Measurements from ENCODE around the gene ANKS3.

ANKS3 gene

GRCh38 chr16:4683255-4684057 is 50.6 kb downstream of the ANKS3 start:
- no peak for DNase-seq

DNA sequence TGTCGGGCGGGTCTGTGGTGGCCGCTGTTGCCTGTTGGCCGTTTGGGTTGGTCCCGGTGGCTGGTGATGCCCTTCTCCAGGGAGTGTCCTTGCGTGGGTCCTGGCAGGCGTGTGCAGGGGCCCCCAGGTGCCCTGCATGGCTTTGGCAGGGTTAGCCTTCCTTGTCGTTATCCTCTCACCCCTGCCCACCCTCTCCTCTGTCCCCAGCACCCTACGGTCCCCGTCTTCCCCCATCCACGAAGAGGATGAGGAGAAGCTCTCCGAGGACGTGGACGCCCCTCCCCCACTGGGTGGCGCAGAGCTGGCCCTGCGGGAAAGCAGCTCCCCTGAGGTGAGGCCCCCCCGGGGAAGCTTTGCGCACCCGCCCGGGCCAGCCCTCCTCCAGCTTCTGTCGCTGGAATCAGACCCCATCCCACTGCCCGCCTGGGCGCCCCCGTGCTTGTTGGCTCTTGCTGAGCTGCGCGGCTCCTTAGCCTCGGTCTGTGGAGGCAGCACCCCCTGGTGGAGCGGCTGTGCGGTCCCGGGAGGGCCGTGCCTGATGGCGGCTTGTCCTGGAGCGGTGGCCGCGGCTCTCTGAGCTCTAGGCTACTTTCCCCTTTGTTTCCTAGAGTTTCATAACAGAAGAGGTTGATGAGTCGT is 51.3 kb downstream of the ANKS3 start:
- DNase-seq: no peak

GRCh38 chr16:4682084-4682591 is 51.9 kb downstream of the ANKS3 start:
- DNase-seq: no peak

GRCh38 chr16:4681471-4682083 is 52.5 kb downstream of the ANKS3 start:
- no peak for DNase-seq

- DNase-seq: no peak
These were observed 53.2 kb downstream of the ANKS3 start for GRCh38 chr16:4680673-4681470.

GRCh38 chr16:4679850-4680636 is 54.0 kb downstream of the ANKS3 start:
- no peak for DNase-seq

- DNase-seq: no peak
These were observed 54.8 kb downstream of the ANKS3 start for GRCh38 chr16:4679156-4679849.

DNA sequence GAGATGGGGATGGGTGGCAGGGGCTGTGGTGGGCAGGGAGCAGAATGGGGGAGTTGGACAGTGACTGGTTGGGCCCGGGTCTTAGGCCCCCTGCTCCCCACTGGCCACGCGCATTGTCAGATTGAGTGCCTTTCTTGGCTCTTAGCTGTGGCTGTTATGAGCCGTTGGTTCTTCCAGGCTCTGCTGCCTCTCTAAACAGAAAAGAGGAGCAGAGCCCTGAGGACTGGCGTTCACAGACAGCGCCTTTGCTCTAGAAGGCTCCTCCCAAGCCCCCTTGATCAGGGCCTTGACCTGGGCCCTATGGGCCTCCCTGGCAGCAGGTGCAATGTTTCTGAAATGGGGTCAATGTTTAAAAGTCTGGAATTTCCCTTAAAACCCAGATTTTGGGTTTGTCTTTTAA is 55.5 kb downstream of the ANKS3 start:
- DNase-seq: no peak

DNA sequence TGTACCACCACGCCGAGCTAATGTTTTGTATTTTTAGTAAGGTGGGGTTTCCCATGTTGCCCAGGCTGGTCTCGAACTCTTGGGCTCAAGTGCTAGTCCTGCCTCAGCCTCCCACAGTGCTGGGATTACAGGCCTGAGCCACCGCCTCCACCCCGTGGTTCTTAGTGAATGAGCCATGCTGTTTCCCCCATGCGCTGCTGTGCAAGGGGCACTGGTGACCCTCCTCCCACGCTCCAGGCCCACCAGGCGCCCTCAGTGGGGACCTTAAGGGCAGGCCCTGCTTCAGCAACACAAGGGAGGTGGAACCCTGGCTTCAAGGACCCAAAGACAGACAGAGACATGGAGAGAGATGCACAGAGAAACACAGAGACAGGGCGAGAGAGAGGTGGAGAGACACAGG is 56.1 kb downstream of the ANKS3 start:
- DNase-seq: no peak

- no peak for DNase-seq
These were observed 56.7 kb downstream of the ANKS3 start for GRCh38 chr16:4677390-4677789.

DNA sequence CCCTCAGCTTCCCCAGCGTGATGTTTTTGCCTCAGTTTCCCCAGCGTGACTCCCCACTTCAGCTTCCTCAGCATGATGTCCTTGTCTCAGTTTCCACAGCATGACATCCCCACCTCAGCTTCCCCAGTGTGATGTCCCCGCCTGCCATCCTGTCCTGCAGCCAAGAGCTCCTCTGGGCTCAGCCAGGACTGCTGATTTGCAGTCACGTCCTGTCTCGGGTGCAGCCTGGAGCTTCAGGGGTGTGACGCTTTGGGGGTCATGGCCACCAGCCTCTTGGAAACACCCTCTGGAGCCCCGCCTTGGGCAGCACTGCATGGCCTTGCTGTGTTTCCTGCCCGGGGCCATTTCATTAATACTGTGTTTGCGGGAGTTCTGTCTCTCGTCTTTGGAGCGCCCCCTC is 57.2 kb downstream of the ANKS3 start:
- DNase-seq: no peak

- peak in 1 of 4 experiments; percentile 24 for DNase-seq
These were observed 57.9 kb downstream of the ANKS3 start for GRCh38 chr16:4675864-4676786.

GRCh38 chr16:4674926-4675530 is 59.0 kb downstream of the ANKS3 start:
- DNase-seq: no peak

- DNase-seq: no peak
These were observed 60.6 kb downstream of the ANKS3 start for GRCh38 chr16:4673387-4674046.

GRCh38 chr16:4668313-4668960 is 65.6 kb downstream of the ANKS3 start:
- DNase-seq: no peak

DNA sequence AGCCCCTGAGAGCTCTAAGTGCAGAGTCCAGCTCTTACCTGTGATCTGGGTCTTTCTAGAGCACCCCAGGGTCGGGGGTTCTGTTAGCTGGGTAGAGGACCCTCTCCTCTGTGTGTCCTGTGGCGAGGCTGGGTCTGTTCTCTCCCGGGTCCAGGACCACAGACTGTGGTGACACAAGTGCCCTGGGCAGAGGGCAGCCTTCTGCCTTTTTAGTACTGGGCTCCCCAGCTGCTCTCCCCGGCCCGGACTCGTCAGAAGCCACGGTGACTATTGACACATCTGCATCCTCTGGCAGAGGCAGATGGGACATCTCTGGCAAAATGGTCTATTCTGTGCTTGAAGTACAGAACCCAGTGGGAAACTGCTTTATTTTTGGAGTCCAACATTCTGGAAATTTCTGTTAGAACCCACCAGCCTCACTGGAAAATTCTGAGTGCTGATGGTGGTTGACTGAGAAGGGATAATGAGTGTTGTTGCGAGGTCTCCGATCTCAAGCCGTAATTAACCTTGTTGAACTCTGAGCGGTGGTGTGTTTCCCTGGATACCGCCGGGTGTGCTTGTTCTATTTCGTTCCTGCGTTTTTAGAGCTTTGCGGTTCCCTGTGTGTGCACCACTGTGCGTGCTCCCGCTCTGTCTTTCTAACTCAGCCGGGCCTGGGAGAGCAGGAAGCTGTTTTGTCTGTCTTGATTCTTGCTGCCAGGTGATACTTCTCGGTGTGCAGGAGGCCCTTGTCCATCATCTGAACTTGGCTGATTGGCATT is 66.7 kb downstream of the ANKS3 start:
- no peak for DNase-seq

DNA sequence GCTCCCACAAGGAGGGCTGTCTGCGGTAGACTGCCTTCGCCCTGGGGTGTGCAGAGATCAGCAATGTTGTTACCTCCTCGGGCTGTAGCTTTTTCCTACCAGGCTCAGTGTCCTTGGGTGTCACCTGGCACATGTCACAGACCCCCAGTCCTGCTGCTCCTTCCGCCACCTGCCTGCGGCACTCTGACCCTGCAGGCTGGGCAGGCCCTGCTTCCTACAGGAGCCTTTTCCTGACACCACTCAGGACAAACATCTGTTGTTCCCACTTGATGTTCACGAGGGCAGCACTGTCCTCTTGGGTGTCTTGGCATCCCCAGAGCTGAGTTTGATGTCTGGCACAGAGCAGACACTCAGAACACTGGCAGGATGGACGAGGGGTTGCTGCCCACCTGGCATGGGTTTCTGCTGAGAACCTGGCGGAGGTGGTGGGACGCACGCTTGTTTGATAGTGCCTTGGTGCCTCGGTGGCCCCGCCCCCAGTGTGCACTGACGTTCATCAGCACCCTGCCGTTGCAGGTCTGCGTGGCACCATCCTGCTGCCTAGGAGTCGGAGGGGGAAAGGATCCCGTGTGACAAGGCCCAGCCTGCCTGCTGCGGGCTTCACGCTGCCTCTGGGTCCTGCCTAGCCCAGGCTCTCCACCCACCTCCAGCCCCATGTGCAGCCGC is 67.4 kb downstream of the ANKS3 start:
- DNase-seq: no peak

Data from activated CD4-positive, CD25-positive, alpha-beta regulatory T cell (primary cell).